Neural cell (in vitro differentiated cells): ENCODE results near the gene FGFR4. TPM values are rescaled to one million over a fixed set of nuclear protein-coding genes. Genes with fewer than 3 reads are reported as not detected.

ENCODE experiments used
- H2AFZ ChIP-seq: fragments of 200-600, 300-800 bp; sonication (generic), shearing (Covaris generic); 2 replicates; pipeline ENCODE4 v1.6.0; 2014; ENCODE audit warnings: low read depth, mild to moderate bottlenecking, antibody characterized with exemption, low read length, moderate library complexity
- H3F3A ChIP-seq: fragments of 200-600 bp; shearing (Covaris generic); 2 replicates; pipeline ENCODE4 v1.6.1; 2016; ENCODE audit warnings: mild to moderate bottlenecking, moderate library complexity, mixed read lengths, antibody characterized with exemption, low read length; ENCODE audit not compliant: insufficient read depth, poor library complexity, severe bottlenecking
- H3K27ac ChIP-seq: fragments of 200-600, 300-800 bp; sonication (generic), shearing (Covaris generic); 2 replicates; pipeline ENCODE4 v1.5.1; 2014; ENCODE audit warnings: mild to moderate bottlenecking, low read length, moderate library complexity
- H3K27me3 ChIP-seq: fragments of 300-800, 200-600 bp; sonication (generic), shearing (Covaris generic); 2 replicates; pipeline ENCODE4 v1.6.0; 2014; ENCODE audit warnings: mild to moderate bottlenecking, low read depth, low read length, moderate library complexity; ENCODE audit not compliant: insufficient read depth
- H3K36me3 ChIP-seq: fragments of 300-800, 200-600 bp; sonication (generic), shearing (Covaris generic); 2 replicates; pipeline ENCODE4 v1.5.1; 2014; ENCODE audit warnings: mild to moderate bottlenecking, antibody characterized with exemption, low read length, moderate library complexity; ENCODE audit not compliant: insufficient read depth
- H3K4me2 ChIP-seq: fragments of 300-800, 200-600 bp; sonication (generic), shearing (Covaris generic); 2 replicates; pipeline ENCODE4 v1.6.0; 2014; ENCODE audit warnings: mild to moderate bottlenecking, low read length
- H3K4me3 ChIP-seq: fragments of 300-800, 200-600 bp; sonication (generic), shearing (Covaris generic); 2 replicates; pipeline ENCODE4 v1.5.1; 2014; ENCODE audit warnings: mild to moderate bottlenecking, low read length, moderate library complexity
- H3K79me2 ChIP-seq: fragments of 200-600 bp; shearing (Covaris generic); replicated peaks from 2 replicates; pipeline ENCODE4 v1.6.0; 2014; ENCODE audit warnings: mild to moderate bottlenecking, low read length, moderate library complexity; ENCODE audit not compliant: insufficient read depth
- H3K9ac ChIP-seq: fragments of 300-800, 200-600 bp; sonication (generic), shearing (Covaris generic); 2 replicates; pipeline ENCODE4 v1.6.1; 2016; ENCODE audit warnings: mild to moderate bottlenecking, low read length, mixed read lengths
- H3K9me2 ChIP-seq: fragments of 200-600 bp; shearing (Covaris generic); 2 replicates; pipeline ENCODE4 v1.6.1; 2016; ENCODE audit warnings: mild to moderate bottlenecking, low read length, mixed read lengths; ENCODE audit not compliant: insufficient read depth
- H3K9me3 ChIP-seq: fragments of 200-600, 300-800 bp; sonication (generic), shearing (Covaris generic); 2 replicates; pipeline ENCODE4 v1.6.1; 2016; ENCODE audit warnings: mild to moderate bottlenecking, mixed run types, low read length, moderate library complexity, mixed read lengths
- H4K20me1 ChIP-seq: fragments of 200-600 bp; shearing (Covaris generic); 2 replicates; pipeline ENCODE4 v1.6.1; 2016; ENCODE audit warnings: mild to moderate bottlenecking, mixed run types; ENCODE audit not compliant: insufficient read depth
- CTCF ChIP-seq: fragments of 450-650 bp; IDR thresholded peaks from 2 replicates; pipeline ENCODE4 v1.5.1; 2014; ENCODE audit warnings: antibody characterized with exemption, mild to moderate bottlenecking, moderate library complexity; ENCODE audit not compliant: poor library complexity, severe bottlenecking
- EP300 ChIP-seq: fragments of 450-650 bp; conservative IDR thresholded peaks from 2 replicates; pipeline ENCODE4 v1.6.1; 2014; ENCODE audit warnings: antibody characterized with exemption, mild to moderate bottlenecking, moderate library complexity; ENCODE audit not compliant: poor library complexity, severe bottlenecking
- EZH2 ChIP-seq: fragments of 200-600, 300-800 bp; shearing (Covaris generic), sonication (generic); IDR thresholded peaks from 2 replicates; pipeline ENCODE4 v1.6.1; 2014; ENCODE audit warnings: antibody characterized with exemption, low read length, borderline replicate concordance, mild to moderate bottlenecking; ENCODE audit not compliant: insufficient read depth, poor library complexity, severe bottlenecking
- MXI1 ChIP-seq: fragments of 450-650 bp; conservative IDR thresholded peaks from 2 replicates; pipeline ENCODE4 v1.6.1; 2014; ENCODE audit warnings: antibody characterized with exemption, mild to moderate bottlenecking; ENCODE audit not compliant: poor library complexity, severe bottlenecking
- POLR2AphosphoS5 ChIP-seq: IDR thresholded peaks from 2 replicates; pipeline ENCODE4 v1.6.1; 2012
- RAD21 ChIP-seq: fragments of 450-650 bp; conservative IDR thresholded peaks from 2 replicates; pipeline ENCODE4 v1.6.1; 2014; ENCODE audit warnings: antibody characterized with exemption, mild to moderate bottlenecking, moderate library complexity
- REST ChIP-seq: IDR thresholded peaks from 2 replicates; pipeline ENCODE4 v1.6.1; 2012; ENCODE audit warnings: borderline replicate concordance
- SMC3 ChIP-seq: fragments of 450-650 bp; conservative IDR thresholded peaks from 2 replicates; pipeline ENCODE4 v1.6.1; 2014; ENCODE audit warnings: antibody characterized with exemption, mild to moderate bottlenecking, moderate library complexity; ENCODE audit not compliant: poor library complexity
- TAF1 ChIP-seq: IDR thresholded peaks from 2 replicates; pipeline ENCODE4 v1.6.1; 2012; ENCODE audit warnings: low read depth
- polyA plus RNA-seq: library from polyadenylated mRNA; depleted of rRNA; stranded (reverse); fragments of >200 nt; gene quantifications from 2 replicates; pipeline ENCODE4 v1.2.3, GENCODE V29; 2014

Gene FGFR4
- polyA plus RNA-seq, 1 donor from 2014 or later, result 14.8 TPM

- no peak overlapping the region for H3K27ac ChIP-seq
- TF ChIP-seq EP300, result no peak
- no peak overlapping the region for H3K4me2 ChIP-seq
Measured at GRCh38 chr5:177091232-177091631, 4.5 kb downstream of the FGFR4 start.

GRCh38 chr5:177092178-177093081 is 5.7 kb downstream of the FGFR4 start:
- no peak overlapping the region for H3K4me3 ChIP-seq
- no peak overlapping the region for H3K9ac ChIP-seq
- no peaks in the 10 kb centered on the region for H3K9me2 ChIP-seq
- no peak overlapping the region for H3K27ac ChIP-seq
- TF ChIP-seq CTCF, result no peak
- no peaks in the 10 kb centered on the region for H4K20me1 ChIP-seq
- no peaks in the 10 kb centered on the region for H3K9me3 ChIP-seq
- H3K36me3 ChIP-seq, result no peaks in the 10 kb centered on the region
- H3K79me2 ChIP-seq, result no peaks in the 10 kb centered on the region
- peaks cover 4% of the 10 kb centered on the region for H3K27me3 ChIP-seq
- H3F3A ChIP-seq, result no peaks in the 10 kb centered on the region
- no peak overlapping the region for H2AFZ ChIP-seq
- no peak overlapping the region for H3K4me2 ChIP-seq

More at GRCh38 chr5:177091232-177091631, 4.5 kb downstream of the FGFR4 start:
- no peaks in the 10 kb centered on the region for H3F3A ChIP-seq
- H3K4me3 ChIP-seq, result no peak overlapping the region
- no peaks in the 10 kb centered on the region for H4K20me1 ChIP-seq
- H3K79me2 ChIP-seq, result no peaks in the 10 kb centered on the region
- no peaks in the 10 kb centered on the region for H3K9me2 ChIP-seq
- H3K27me3 ChIP-seq, result peaks cover 8% of the 10 kb centered on the region
- H2AFZ ChIP-seq, result no peak overlapping the region
- H3K9ac ChIP-seq, result no peak overlapping the region
- no peaks in the 10 kb centered on the region for H3K36me3 ChIP-seq
- H3K9me3 ChIP-seq, result no peaks in the 10 kb centered on the region

- H3K4me2 ChIP-seq, result no peak overlapping the region
- H3K9ac ChIP-seq, result no peak overlapping the region
- no peaks in the 10 kb centered on the region for H3K27me3 ChIP-seq
- H2AFZ ChIP-seq, result no peak overlapping the region
- H3F3A ChIP-seq, result no peaks in the 10 kb centered on the region
- no peak overlapping the region for H3K4me3 ChIP-seq
- TF ChIP-seq SMC3, result no peak
- TF ChIP-seq POLR2AphosphoS5, result no peak
- no peak for TF ChIP-seq EP300
- no peak for TF ChIP-seq RAD21
- TF ChIP-seq CTCF, result no peak
- no peak for TF ChIP-seq MXI1
- no peak for TF ChIP-seq TAF1
- TF ChIP-seq EZH2, result no peak
- no peak for TF ChIP-seq REST
- H3K27ac ChIP-seq, result no peak overlapping the region
- no peaks in the 10 kb centered on the region for H3K79me2 ChIP-seq
- H3K9me2 ChIP-seq, result no peaks in the 10 kb centered on the region
- no peaks in the 10 kb centered on the region for H3K9me3 ChIP-seq
- no peaks in the 10 kb centered on the region for H4K20me1 ChIP-seq
- H3K36me3 ChIP-seq, result no peaks in the 10 kb centered on the region
Measured at GRCh38 chr5:177093082-177093712, 6.5 kb downstream of the FGFR4 start.
